Brain pericyte (primary cell): ENCODE results near the gene ZNF148.
A peak's percentile ranks its signal among the peaks of the same experiment; 100 is the strongest.
"Not testable (repeated sequence)": the region's sequence is repeated elsewhere in the genome, so short reads cannot be mapped to it uniquely, and the experiment has no call there.

Experiments
- DNase-seq: peaks from one replicate; pipeline ENCODE4 v3.0.0-alpha.2; 2012; ENCODE audit warnings: low read depth, low spot score

ZNF148 gene

DNA sequence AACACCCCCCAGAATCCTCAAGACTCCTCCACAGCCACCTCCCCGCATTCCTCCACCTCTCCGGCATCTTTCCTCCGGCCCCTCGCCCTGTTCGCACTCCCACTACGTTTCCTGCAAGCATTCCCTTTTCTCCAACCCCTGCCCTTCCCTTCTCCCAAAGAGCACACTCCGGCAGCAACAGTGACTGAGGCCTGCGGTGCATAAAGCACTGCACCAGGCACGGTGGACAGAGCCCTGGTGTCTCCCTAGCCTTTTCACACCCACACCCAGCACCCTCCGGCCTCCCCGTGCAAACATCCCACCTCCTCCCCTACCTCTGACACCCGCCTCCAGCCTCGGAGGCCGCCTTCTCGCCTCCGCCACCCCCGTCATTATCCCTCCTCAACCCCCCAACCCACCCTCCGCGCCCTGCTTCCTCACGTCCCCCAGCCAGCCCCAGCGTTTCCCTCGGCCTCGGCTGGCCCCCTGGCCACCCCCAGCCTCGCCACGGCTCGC is 577 bp downstream of the ZNF148 start:
- DNase-seq, result peak; percentile 7

DNA sequence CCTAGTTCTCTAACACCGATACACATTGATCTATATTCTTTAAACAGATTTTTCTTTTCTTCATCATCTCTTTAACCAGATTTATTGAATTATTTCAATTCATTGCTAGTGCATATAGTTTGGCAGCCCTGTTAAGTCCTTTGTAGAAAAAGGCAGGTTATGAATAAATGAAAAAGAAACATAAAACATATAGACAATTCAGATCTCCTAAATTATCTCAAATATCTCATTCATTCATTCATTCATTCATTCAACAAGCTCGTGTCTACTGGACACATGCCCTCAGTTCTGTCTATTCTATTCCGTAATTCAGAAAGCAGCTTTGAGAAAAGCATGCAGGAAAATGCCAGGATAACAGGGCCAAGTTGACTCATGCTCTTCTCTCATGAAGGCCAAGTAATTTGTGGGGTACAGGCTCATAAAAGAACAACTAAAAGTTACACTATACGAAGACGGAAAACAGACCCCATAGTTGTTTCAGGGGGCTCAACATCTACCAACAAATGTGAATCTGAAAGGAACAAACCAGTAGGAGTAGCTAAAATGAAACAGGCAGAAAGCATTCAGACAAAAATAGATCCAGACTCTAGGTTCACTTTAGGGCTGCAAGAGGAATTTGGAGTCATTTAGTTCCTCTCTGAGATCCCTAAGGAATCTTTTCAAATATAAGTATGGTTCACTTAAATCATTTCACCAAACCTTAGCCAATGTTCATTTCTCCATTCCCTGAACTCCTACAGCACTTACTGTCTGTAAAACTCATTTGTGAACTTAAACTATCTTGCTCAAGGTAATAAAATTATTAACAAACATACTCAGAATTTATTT is 7.5 kb downstream of the ZNF148 start:
- DNase-seq, result no peak

DNA sequence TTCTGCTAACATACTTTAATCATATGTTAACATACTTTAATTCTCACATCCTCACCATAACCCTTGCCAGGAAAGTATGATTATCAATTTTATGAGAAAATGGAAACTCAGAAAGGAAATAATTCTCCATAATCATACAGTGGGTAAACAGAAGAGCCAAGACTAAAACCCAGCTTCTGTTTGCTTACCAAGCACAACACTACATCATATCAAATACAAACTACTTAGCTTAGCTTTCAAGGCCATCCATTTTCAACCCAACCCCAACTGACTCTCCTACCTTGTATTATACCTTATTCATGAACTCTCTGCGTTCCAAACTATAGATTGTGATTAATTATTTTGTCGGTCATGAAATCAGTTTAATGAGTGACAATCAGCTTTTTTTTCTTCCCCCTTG is 9.0 kb downstream of the ZNF148 start:
- DNase-seq, result no peak

DNA sequence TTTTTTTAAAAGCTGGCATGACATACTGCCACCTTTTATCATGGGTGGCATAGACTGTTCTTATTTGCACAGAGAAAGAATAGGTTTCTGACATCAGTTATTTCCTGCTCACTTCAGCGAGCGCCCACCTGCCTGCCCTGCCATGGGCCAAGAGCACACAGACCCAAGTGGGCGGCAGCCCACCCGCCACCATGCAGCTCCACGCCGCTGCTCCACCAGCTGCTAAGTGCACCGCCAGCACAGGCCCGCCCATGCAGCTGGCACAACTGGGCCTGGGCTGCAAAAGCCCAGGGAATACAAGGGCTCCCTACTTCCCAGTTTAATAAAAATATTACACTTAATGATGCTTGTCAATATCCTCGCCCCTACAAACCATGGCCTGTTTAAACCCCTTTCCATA is 15.4 kb downstream of the ZNF148 start:
- DNase-seq, result no peak

DNA sequence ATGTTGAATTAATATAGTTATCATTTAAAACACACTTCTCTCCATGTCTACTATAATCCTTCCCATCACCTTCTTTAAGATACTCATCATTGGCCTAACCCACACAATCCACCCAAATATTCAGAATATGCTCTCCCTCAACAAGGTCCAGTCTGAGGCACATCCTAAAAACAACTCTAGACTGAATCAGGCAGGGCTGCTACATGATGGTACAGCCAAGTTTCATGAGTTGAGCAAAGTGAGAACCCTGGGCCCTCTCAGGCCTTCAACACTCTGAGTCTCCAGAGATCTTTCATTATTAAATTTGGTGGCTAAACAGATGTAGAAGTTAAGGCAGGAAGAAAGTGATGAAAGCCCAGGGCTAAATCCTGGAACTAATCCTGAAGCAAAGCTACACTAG is 16.2 kb downstream of the ZNF148 start:
- no peak for DNase-seq

DNA sequence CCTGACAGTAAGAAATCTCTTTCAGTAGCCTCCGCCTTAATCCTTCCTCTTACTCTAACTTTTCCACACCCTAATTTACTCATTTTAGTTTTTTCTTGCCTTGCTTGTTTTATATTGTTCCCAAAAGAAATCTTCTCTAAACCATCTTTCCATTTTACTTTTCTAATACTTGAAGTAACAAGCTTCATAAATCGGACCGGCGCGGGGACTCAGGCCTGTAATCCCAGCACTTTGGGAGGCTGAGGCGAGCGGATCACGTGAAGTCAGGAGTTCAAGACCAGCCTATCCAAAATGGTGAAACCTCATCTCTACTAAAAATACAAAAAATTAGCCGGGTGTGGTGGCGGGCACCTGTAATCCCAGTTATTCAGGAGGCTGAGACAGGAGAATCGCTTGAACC is 17.3 kb downstream of the ZNF148 start:
- DNase-seq, result no peak

DNA sequence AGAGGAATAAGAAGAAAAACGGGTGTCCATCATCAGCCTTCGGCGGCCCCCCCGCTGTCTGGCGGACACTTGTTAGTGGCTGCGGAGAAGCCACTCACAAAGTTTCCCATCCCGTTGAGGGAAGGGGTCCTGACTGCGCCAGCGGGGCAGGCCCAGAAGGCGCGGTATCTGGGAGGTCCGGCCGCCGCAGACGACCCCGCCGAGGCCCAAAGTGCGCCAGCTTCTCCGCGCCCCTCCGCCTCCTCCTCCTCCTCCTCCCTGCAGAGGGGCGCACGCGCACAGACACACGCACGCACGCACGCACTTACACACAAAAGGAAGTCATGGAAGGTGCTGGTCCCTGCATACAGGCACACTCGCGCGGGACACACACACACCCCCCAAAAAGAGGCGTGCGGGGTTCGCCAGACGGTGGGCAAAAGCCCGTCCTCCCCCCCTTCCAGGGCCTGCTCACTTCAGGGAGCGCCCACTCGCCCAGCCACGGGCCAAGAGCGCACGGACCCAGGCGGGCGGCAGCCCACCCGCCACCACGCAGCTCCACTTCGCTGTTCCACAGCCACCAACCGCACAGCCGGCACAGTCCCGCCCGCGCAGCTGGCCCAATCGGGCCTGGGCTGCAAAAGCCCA is 18.0 kb downstream of the ZNF148 start:
- no peak for DNase-seq

DNA sequence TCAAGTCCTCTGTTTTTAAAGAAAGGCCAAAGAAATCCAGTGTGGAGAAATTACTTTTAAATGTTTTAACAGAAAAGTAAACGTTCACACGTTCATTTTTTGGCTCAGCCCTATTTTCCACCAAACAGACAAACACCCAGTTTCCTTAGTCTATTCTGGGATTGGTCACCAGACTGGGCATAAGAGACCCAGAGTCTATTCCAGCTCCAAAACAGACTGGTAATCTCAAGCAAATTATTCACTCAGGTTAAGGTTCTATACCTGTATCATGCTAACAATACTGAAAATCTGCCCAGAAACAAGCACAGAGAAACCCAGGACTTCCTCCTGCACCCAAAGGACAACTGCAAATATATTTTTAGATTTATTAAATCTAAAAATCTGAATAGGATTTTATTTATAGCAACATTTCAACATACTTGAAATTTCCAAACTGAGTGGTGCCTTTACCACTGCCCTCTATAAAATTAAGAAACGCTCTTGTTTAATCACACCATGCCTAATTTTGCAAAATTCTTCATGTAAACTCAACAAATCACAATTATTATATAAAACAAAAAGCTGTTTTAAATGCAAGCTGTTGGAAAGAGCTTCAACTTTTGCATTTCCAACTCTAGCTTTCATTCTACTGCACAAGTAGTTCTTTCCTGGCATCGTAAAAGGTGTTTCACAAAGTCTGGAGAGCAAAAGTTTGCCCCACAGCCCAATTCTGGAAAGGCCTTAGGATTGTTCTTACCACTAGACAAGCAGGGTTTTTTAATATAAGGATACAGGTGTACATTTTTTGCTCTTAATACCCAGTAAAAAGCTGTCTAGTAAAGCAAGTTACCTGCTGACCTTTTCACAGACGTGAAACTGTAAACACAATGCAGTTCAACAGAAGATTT is 18.7 kb downstream of the ZNF148 start:
- DNase-seq, result no peak

DNA sequence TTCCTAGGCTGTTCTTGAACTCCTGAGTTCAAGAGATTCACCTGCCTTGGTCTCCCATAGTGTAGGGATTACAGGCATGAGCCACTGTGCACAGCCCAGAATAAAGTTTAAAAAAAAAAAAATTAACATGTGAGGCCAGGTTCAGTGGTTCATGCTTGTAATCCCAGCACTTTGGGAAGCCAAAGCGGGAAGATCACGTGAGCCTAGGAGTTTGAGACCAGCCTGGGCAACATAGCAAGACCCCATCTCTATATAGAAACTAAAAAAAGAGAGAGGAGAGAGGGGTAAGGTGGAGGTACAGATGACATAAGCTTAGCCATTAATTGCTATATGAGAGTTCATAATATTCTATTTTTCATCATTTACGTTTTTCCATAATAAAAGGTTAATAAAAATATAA is 21.5 kb downstream of the ZNF148 start:
- no peak for DNase-seq

DNA sequence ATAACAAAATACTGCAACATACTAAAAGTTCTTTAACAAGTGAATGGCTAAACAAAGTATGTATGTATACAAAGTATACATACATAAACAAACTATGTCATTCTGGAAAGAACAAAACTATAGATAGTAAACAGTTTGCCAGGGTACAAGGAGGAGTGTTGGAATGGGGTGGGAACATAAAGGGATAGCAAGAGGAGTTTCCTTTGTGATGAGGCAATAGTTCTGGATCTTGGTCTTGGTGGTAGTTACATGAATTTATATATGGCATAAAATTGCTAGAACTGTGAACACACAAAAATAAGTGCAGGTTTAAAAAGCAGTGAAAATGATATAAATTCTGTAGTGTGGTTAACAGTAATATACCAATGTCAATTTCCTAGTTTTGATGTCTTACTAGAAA is 22.0 kb downstream of the ZNF148 start:
- no peak for DNase-seq

DNA sequence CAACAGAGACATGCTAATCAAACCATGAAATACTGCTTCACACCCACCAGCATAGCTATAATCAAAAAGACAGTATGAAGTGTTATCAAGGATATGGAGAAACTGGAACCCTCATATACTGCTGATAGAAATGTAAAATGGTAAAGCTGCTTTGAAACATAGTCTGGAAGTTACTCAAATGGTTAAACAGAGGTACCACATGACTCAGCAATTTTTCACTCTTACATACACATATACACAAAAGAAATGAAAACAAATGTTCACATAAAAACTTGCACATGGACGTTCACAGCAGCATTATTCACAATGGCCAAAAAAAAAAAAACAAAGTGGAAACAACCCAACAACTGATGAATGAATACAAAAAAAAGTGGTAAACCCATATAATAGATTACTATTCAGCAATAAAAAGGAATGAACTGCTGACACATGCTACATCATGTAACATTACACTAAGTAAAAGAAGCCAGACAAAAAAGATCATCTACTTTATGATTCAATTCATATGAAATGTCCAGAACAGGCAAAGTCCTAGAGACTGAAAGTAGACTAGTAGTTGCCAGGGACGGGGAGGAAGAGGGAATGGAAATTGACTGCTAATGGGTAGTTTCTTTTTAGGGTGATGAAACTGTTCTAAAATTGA is 23.2 kb downstream of the ZNF148 start:
- no peak for DNase-seq

DNA sequence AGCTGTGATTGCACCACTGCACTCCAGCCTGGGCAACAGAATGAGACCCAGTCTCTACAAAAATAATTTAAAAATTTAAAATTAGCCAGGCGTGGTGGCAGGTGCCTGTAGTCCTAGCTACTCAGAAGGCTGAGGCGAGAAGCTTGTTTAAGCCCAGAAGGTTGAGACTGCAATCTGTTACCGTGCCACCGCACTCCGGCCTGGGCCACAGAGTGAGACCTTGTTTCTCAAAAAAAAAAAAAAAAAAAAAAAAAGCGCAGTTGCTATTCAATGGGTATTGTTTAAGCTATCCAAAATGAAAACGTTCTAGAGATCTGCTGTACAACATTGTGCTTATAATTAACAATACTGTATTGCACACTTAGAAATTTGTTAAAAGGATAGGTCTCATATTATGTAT is 24.0 kb downstream of the ZNF148 start:
- DNase-seq, result no peak

DNA sequence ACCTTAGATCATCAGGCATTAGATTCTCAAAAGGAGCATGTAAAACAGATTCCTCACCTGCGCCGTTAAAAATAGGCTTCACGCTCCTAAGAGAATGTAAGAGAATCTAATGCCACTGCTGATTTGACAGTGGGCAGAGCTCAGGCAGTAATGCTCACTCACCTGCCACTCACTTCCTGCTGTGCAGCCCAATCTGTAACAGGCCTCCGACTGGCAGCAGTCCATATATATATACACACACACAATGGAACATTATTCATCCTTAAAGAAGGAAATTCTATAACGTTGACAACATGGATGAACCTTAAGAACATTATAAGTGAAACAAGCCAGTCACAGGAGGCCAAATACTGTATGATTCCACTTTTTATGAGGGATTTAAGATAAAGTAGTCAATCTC is 24.5 kb downstream of the ZNF148 start:
- DNase-seq, result no peak

DNA sequence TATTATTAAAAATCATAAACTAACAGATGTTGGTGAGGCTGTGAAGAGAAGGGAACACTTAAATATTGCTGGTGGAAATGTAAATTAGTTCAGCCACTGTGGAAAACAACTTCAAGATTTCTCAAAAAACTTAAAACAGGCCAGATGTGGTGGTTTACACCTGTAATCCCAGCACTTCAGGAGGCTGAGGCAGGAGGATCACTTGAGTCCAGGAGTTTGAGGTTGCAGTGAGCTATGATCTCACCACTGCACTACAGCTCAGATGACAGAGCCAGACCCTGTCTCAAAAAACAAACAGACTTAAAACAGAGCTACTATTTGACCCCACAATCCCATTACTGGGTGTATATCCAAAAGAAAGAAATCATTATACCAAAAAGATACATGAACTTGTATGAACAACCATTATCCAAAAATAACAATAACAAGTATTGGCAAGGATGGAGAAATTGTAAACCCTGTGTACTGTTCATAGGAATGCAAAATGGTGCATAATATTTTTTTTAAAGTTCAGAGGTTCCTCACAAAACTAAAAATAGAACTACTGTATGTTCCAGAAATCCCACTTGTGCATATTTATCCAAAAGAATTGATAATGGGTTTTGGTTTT is 25.5 kb downstream of the ZNF148 start:
- no peak for DNase-seq

DNA sequence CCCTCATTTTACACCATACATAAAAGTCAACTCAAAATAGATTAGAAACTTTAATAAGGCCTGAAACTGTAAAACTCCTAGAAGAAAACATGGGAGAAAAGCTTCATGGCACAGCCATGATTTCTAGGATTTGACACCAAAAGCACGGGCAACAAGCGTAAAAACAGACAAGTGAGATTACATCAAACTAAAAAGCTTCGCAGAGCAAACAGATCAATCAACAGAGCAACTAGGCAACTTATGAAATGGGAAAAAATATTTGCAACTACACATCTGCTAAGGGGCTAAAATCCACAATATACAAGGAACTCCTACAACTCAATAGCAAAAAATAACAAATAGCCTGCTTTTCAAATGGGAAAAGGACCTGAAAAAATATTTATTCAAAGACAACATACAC is 26.1 kb downstream of the ZNF148 start:
- DNase-seq, result no peak

DNA sequence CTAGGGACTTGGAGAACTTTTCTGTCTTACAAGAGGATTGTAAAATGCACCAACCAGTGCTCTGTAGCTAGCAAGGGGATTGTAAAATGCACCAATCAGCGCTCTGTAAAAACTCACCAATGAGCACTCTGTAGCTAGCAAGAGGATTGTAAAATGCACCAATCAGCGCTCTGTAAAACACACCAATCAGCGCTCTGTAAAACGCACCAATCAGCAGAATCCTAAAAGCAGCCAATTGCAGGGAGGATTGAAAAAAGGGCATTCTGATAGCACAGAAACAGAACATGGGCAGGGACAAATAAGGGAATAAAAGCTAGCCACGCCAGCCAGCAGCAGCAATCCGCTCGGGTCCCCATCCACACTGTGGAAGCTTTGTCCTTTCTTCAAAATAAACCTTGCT is 31.8 kb downstream of the ZNF148 start:
- not testable (repeated sequence) for DNase-seq

DNA sequence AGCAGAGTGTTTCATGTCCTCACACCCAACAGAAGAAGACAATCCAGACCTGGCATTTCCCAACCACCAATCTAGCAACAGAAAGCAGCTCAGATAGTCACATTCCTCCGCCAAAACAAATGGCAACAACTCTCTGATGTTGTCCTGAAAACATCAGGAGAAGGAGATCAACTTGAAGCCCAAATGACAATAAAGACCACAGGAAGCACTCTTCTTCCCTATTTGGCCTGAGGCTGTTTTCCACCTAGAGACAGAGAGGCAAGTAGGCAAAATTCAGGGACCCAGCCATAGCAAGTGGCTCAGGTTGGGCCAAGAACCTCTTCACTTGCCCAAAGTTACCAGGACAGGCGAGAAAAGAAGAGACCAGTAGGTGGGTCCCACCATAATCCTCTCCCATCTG is 35.0 kb downstream of the ZNF148 start:
- DNase-seq, result no peak

DNA sequence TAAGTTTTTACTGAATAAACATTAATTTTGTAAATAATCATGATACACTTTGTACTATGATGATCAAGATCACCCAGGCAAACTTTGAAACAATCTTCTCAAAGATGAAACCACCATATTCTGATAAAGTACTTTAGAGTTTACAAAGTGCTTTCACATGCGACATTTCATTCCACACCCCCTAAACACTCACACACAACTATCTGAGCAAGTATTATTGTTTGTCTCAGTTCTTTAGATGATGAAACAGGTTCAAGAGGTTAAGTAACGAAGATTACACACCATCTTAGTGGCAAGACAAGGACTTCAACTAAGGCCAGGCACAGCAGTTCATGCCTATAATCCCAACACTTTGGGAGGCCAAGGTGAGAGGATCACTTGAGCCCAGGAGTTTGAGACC is 37.6 kb downstream of the ZNF148 start:
- DNase-seq, result no peak

DNA sequence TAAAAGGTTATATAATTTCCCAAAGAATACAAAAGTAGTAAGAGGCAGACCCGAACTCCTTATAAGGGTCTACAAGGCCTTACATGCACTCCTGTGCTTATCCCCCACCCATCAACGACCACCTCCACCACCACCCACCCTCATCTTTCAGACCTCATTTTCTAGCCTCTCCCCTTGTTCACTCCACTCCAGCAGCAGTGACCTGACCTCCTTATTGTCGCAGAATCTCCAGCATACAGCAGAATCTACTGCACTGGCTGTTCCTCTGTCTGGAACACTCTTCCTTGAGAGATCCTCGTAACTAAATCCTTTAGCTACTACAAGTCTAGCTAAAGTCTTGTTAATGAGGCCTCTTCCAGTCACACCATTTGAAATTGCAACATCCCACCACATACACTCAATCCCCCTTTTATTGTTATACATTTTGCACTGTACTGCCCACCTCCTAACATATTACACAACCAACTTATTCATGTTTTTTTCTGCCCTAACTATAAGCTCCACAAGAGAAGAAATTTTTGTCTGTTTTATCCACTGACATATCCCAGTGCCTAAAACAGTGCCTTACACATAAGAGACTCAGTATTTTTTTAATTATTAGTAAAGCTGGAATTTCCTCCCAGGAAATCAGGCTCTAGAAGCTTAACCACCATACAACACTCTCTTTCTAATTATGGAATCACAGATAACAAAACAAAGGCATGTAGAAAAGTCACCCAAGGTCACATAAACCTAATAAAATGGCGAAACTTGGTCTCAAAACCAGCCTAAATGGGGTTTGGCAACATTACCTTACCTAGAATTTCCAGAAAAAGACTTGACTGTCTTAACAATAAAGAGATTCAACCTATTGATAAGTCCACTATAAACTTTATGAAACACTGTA is 40.2 kb downstream of the ZNF148 start:
- no peak for DNase-seq

DNA sequence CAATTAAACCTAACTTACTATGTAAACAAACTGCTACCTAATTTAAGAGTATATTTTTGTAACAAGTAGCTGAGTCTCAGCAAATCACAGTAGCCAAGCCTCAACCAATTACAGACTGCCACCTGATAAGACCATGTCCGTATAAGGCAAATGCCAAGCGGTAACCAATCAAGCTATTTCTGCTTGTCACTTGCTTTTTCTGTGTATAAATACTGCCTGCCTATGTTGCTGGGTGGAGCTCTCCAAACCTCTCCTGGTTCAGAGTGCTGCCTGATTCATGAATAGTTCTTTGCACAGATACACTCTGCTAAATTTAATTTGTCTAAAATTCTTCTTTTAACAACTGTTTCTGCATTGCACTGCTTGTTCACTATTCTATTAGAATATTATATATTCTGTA is 42.6 kb downstream of the ZNF148 start:
- DNase-seq, result no peak
